ENCODE data around the gene BCL11B. TPM values are rescaled to one million over a fixed set of nuclear protein-coding genes. Genes with fewer than 3 reads are reported as not detected.

Gene BCL11B
- total RNA-seq, 4 donors from 2014 or later, result 0.21 to 0.78 (median 0.26) TPM

GRCh38 chr14:99185436-99186068 lies 86.4 kb downstream of the BCL11B start:
- TF ChIP-seq EP300 (IDR thresholded peaks at IDR 0.05) (no peak), CTCF (IDR thresholded peaks at IDR 0.05) (no peak), POLR2A (IDR thresholded peaks at IDR 0.05) (no peak)
- WGBS, 2 donors, result 93% methylated on average over 16 of the region's 16 CpGs
- H3K9me3 ChIP-seq, result no peaks in the 10 kb centered on the region
- H3K27me3 ChIP-seq, result peaks cover 0 to 4% of the 10 kb centered on the region in 2 donors
- H3K36me3 ChIP-seq, result no peaks in the 10 kb centered on the region
- no peak overlapping the region for H3K27ac ChIP-seq
- no peaks in the 10 kb centered on the region for H3K4me1 ChIP-seq
- no peak overlapping the region for H3K4me3 ChIP-seq
- DNase-seq (ENCODE audit: low spot score in 2 of 2), result no peak

DNA sequence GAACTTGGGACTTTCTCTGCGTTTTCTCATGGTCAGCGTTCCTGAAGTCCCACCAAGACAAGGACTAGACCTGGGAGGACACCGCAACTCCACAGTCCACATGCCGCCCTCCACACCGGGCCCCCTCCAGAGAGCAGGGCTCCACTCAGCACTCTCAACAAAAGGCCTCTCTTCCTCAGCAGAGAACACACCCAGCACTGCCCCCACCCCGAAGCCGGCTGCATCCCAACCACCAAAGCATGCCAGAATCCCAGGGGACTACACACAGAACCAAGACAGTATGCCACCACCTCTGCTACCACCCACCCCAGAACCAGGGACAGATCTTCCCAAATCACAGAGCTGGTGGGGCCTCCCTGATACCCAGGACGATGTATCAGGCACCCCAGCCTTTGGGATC lies 88.3 kb downstream of the BCL11B start:
- Histone ChIP-seq H3K4me3 (no peak overlapping the region), H3K4me1 (peaks cover 0 to 1% (median 0%) of the 10 kb centered on the region in 4 donors), H3K27me3 (peaks cover 0 to 4% of the 10 kb centered on the region in 2 donors), H3K9me3 (no peaks in the 10 kb centered on the region), H3K27ac (no peak overlapping the region), H3K36me3 (no peaks in the 10 kb centered on the region)
- no peak for TF ChIP-seq CTCF (IDR thresholded peaks at IDR 0.05)
- TF ChIP-seq POLR2A (IDR thresholded peaks at IDR 0.05), result no peak
- TF ChIP-seq EP300 (IDR thresholded peaks at IDR 0.05), result no peak
- WGBS, 2 donors, result 66 to 84% methylated on average over 7 to 8 of the region's 8 CpGs
- DNase-seq (ENCODE audit: low spot score in 2 of 2), result no peak

GRCh38 chr14:99183311-99183710 lies 88.7 kb downstream of the BCL11B start:
- no peak for DNase-seq (ENCODE audit: low spot score in 2 of 2)
- no peak overlapping the region for H3K27ac ChIP-seq
- no peak overlapping the region for H3K4me3 ChIP-seq
- WGBS, 2 donors, result 90% methylated on average over 11 to 12 of the region's 12 CpGs
- no peak for TF ChIP-seq POLR2A (IDR thresholded peaks at IDR 0.05)
- TF ChIP-seq CTCF (IDR thresholded peaks at IDR 0.05), result no peak
- TF ChIP-seq EP300 (IDR thresholded peaks at IDR 0.05), result no peak
- peaks cover 0 to under 1% of the 10 kb centered on the region in 2 donors for H3K27me3 ChIP-seq
- peaks cover 0 to 5% (median 0%) of the 10 kb centered on the region in 4 donors for H3K4me1 ChIP-seq
- H3K9me3 ChIP-seq, result no peaks in the 10 kb centered on the region
- no peaks in the 10 kb centered on the region for H3K36me3 ChIP-seq

- no peaks in the 10 kb centered on the region for H3K27me3 ChIP-seq
- DNase-seq (ENCODE audit: low spot score in 2 of 2), result no peak
- no peak for TF ChIP-seq CTCF (IDR thresholded peaks at IDR 0.05)
- no peak for TF ChIP-seq POLR2A (IDR thresholded peaks at IDR 0.05)
- no peak for TF ChIP-seq EP300 (IDR thresholded peaks at IDR 0.05)
Observed at GRCh38 chr14:99182548-99183250, 89.3 kb downstream of the BCL11B start.

GRCh38 chr14:99181804-99182520 lies 90.0 kb downstream of the BCL11B start:
- Histone ChIP-seq H3K36me3 (no peaks in the 10 kb centered on the region), H3K4me3 (no peak overlapping the region), H3K27me3 (no peaks in the 10 kb centered on the region), H3K27ac (no peak overlapping the region), H3K4me1 (peaks cover 0 to 12% (median 0%) of the 10 kb centered on the region in 4 donors), H3K9me3 (no peaks in the 10 kb centered on the region)
- TF ChIP-seq EP300 (IDR thresholded peaks at IDR 0.05) (no peak), CTCF (IDR thresholded peaks at IDR 0.05) (no peak), POLR2A (IDR thresholded peaks at IDR 0.05) (no peak)
- 86 to 89% methylated on average over 17 of the region's 17 CpGs for WGBS, 2 donors
- no peak for DNase-seq (ENCODE audit: low spot score in 2 of 2)

More at GRCh38 chr14:99182548-99183250, 89.3 kb downstream of the BCL11B start:
- Histone ChIP-seq H3K9me3 (no peaks in the 10 kb centered on the region), H3K4me1 (peaks cover 0 to 11% (median 0%) of the 10 kb centered on the region in 4 donors), H3K4me3 (no peak overlapping the region), H3K36me3 (no peaks in the 10 kb centered on the region), H3K27ac (no peak overlapping the region)
- WGBS, 2 donors, result 88% methylated on average over 6 of the region's 6 CpGs

Data from tibial nerve (tissue), 4 donors.